GM23338 (cell line): ENCODE measurements around the gene TMEM74B. TPM values are rescaled to one million over a fixed set of nuclear protein-coding genes. Genes with fewer than 3 reads are reported as not detected.
"Not testable (repeated sequence)": the region's sequence is repeated elsewhere in the genome, so short reads cannot be mapped to it uniquely, and the experiment has no call there.

Experiments
- ATAC-seq: fragments of 200-7000 bp; cut with Tn5 transposase; 3 replicates; pipeline ENCODE4 v1.9.1; 2020
- DNase-seq: peaks from one replicate; pipeline ENCODE4 v3.0.0-alpha.2; 2015; ENCODE audit warnings: low spot score
- H2AFZ ChIP-seq: fragments of 200-600 bp; sonication (generic); 2 replicates; pipeline ENCODE4 v1.8.0; 2016; ENCODE audit warnings: antibody characterized with exemption, mild to moderate bottlenecking, moderate library complexity
- H3F3A ChIP-seq: fragments of 200-600 bp; sonication (generic); replicated peaks from 2 replicates; pipeline ENCODE4 v1.8.0; 2017; ENCODE audit warnings: antibody characterized with exemption, mixed run types, low read depth
- H3K27ac ChIP-seq: fragments of 200-600 bp; sonication (generic); 2 replicates; pipeline ENCODE4 v1.6.1; 2016; ENCODE audit warnings: low read depth
- H3K27me3 ChIP-seq: fragments of 200-600 bp; sonication (generic); 2 replicates; pipeline ENCODE4 v1.8.0; 2016; ENCODE audit warnings: mild to moderate bottlenecking, mixed run types, moderate library complexity; ENCODE audit not compliant: insufficient read depth
- H3K36me3 ChIP-seq: fragments of 200-600 bp; sonication (generic); 2 replicates; pipeline ENCODE4 v1.8.0; 2016; ENCODE audit warnings: mild to moderate bottlenecking; ENCODE audit not compliant: insufficient read depth
- H3K4me1 ChIP-seq: fragments of 200-600 bp; sonication (generic); 2 replicates; pipeline ENCODE4 v1.8.0; 2016; ENCODE audit warnings: mild to moderate bottlenecking, moderate library complexity; ENCODE audit not compliant: insufficient read depth
- H3K4me2 ChIP-seq: fragments of 200-600 bp; sonication (generic); 2 replicates; pipeline ENCODE4 v1.7.1; 2017; ENCODE audit warnings: mixed run types
- H3K4me3 ChIP-seq: fragments of 200-600 bp; sonication (generic); 2 replicates; pipeline ENCODE4 v1.6.1; 2016; ENCODE audit warnings: mixed run types
- H3K79me2 ChIP-seq: fragments of 200-600 bp; sonication (generic); replicated peaks from 2 replicates; pipeline ENCODE4 v1.8.0; 2017; ENCODE audit warnings: mild to moderate bottlenecking; ENCODE audit not compliant: insufficient read depth
- H3K9me2 ChIP-seq: fragments of 200-600 bp; sonication (generic); 2 replicates; pipeline ENCODE4 v1.8.0; 2017; ENCODE audit not compliant: insufficient read depth
- H4K20me1 ChIP-seq: fragments of 200-600 bp; sonication (generic); replicated peaks from 2 replicates; pipeline ENCODE4 v1.8.0; 2017; ENCODE audit warnings: mild to moderate bottlenecking; ENCODE audit not compliant: insufficient read depth
- H3K27ac Mint-ChIP-seq: 2 replicates; pipeline ENCODE4 v1.8.0; 2020; ENCODE audit warnings: inconsistent platforms, mild to moderate bottlenecking, moderate library complexity, mixed read lengths
- H3K27me3 Mint-ChIP-seq: 3 replicates; pipeline ENCODE4 v1.8.0; 2022; ENCODE audit warnings: low read depth, mild to moderate bottlenecking, moderate library complexity, mixed read lengths, inconsistent platforms; ENCODE audit not compliant: insufficient read depth, poor library complexity
- H3K36me3 Mint-ChIP-seq: 3 replicates; pipeline ENCODE4 v1.8.0; 2021; ENCODE audit warnings: low read depth, mild to moderate bottlenecking, inconsistent platforms, moderate library complexity, mixed read lengths
- H3K4me1 Mint-ChIP-seq: 3 replicates; pipeline ENCODE4 v1.8.0; 2020; ENCODE audit warnings: mild to moderate bottlenecking, inconsistent platforms, mixed read lengths
- H3K4me3 Mint-ChIP-seq: 3 replicates; pipeline ENCODE4 v1.8.0; 2021; ENCODE audit warnings: moderate library complexity, mild to moderate bottlenecking, inconsistent platforms, mixed read lengths
- H3K9me3 Mint-ChIP-seq: 3 replicates; pipeline ENCODE4 v1.8.0; 2020; ENCODE audit warnings: moderate library complexity, mild to moderate bottlenecking, inconsistent platforms, mixed read lengths
- JUNB ChIP-seq: IDR thresholded peaks from one replicate; pipeline ENCODE4 v1.6.1; 2016; ENCODE audit warnings: antibody characterized with exemption; ENCODE audit not compliant: unreplicated experiment
- NANOG ChIP-seq: IDR thresholded peaks from 2 replicates; pipeline ENCODE4 v1.6.1; 2016; ENCODE audit warnings: antibody characterized with exemption, borderline replicate concordance
- polyA plus RNA-seq: library from polyadenylated mRNA; unstranded; fragments of >200 nt; fragmentation: Nextera tagmentation; extraction: Ambion mirVana; gene quantifications from 2 replicates; pipeline ENCODE4 v1.2.1, GENCODE V29; 2016
- total RNA-seq: library from RNA; depleted of rRNA; stranded (reverse); fragments of >200 nt; shearing (Covaris generic); gene quantifications from 2 replicates; pipeline ENCODE4 v1.2.3, GENCODE V29; 2014
- TF ChIP-seq, protein P1 (sequence below): fragments of 250-450 bp; sonication (Bioruptor Pico); IDR thresholded peaks from 2 replicates; pipeline ENCODE4 v1.5.0; 2020; ENCODE audit warnings: mild to moderate bottlenecking, moderate library complexity
- TF ChIP-seq, protein P2 (sequence below): IDR thresholded peaks from 2 replicates; pipeline ENCODE4 v1.6.1; 2016; ENCODE audit warnings: antibody characterized with exemption

The TMEM74B gene
- total and polyA plus RNA-seq, 2 experiments from 2014 or later: 1.0 to 4.8 TPM

DNA sequence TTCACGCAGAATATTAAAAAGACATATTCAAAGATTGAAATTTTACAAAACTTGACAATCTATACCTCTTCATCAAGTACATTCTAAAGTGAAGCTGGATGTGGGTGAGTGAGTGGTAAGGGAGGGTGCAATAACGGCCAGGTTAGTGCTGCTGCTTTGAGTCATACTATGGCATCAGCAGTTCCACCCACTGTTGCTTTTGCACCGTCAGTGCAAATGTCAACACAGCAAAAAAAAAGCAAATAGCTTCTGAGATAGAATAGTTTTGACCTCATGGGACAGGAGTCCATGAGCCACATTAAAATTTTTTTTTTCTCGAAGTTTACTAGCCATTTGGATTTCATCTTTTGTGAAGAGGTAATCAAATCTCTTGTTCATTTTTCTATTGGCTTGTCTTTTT lies 34.6 kb downstream of the TMEM74B start (continued):
- TF ChIP-seq, protein P1, sequence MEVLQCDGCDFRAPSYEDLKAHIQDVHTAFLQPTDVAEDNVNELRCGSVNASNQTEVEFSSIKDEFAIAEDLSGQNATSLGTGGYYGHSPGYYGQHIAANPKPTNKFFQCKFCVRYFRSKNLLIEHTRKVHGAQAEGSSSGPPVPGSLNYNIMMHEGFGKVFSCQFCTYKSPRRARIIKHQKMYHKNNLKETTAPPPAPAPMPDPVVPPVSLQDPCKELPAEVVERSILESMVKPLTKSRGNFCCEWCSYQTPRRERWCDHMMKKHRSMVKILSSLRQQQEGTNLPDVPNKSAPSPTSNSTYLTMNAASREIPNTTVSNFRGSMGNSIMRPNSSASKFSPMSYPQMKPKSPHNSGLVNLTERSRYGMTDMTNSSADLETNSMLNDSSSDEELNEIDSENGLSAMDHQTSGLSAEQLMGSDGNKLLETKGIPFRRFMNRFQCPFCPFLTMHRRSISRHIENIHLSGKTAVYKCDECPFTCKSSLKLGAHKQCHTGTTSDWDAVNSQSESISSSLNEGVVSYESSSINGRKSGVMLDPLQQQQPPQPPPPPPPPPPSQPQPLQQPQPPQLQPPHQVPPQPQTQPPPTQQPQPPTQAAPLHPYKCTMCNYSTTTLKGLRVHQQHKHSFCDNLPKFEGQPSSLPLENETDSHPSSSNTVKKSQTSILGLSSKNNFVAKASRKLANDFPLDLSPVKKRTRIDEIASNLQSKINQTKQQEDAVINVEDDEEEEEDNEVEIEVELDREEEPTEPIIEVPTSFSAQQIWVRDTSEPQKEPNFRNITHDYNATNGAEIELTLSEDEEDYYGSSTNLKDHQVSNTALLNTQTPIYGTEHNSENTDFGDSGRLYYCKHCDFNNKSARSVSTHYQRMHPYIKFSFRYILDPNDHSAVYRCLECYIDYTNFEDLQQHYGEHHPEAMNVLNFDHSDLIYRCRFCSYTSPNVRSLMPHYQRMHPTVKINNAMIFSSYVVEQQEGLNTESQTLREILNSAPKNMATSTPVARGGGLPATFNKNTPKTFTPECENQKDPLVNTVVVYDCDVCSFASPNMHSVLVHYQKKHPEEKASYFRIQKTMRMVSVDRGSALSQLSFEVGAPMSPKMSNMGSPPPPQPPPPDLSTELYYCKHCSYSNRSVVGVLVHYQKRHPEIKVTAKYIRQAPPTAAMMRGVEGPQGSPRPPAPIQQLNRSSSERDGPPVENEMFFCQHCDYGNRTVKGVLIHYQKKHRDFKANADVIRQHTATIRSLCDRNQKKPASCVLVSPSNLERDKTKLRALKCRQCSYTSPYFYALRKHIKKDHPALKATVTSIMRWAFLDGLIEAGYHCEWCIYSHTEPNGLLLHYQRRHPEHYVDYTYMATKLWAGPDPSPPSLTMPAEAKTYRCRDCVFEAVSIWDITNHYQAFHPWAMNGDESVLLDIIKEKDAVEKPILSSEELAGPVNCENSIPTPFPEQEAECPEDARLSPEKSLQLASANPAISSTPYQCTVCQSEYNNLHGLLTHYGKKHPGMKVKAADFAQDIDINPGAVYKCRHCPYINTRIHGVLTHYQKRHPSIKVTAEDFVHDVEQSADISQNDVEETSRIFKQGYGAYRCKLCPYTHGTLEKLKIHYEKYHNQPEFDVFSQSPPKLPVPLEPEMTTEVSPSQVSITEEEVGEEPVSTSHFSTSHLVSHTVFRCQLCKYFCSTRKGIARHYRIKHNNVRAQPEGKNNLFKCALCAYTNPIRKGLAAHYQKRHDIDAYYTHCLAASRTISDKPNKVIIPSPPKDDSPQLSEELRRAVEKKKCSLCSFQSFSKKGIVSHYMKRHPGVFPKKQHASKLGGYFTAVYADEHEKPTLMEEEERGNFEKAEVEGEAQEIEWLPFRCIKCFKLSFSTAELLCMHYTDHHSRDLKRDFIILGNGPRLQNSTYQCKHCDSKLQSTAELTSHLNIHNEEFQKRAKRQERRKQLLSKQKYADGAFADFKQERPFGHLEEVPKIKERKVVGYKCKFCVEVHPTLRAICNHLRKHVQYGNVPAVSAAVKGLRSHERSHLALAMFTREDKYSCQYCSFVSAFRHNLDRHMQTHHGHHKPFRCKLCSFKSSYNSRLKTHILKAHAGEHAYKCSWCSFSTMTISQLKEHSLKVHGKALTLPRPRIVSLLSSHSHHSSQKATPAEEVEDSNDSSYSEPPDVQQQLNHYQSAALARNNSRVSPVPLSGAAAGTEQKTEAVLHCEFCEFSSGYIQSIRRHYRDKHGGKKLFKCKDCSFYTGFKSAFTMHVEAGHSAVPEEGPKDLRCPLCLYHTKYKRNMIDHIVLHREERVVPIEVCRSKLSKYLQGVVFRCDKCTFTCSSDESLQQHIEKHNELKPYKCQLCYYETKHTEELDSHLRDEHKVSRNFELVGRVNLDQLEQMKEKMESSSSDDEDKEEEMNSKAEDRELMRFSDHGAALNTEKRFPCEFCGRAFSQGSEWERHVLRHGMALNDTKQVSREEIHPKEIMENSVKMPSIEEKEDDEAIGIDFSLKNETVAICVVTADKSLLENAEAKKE (CRISPR knock-in tag): no peak

DNA sequence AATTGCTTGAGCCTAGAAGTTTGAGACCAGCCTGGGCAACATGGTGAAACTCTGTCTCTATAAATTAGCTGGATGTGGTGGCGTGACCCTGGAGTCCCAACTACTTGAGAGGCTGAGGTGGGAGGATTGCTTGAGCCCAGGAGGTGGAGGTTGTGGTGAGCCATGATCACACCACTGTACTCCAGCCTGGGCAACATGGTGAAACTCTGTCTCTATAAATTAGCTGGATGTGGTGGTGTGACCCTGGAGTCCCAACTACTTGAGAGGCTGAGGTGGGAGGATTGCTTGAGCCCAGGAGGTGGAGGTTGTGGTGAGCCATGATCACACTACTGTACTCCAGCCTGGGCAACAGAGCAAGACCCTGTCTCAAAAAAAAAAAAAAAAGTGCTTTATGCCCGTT lies 35.0 kb downstream of the TMEM74B start:
- H2AFZ ChIP-seq, H3K36me3 ChIP-seq, H3K27me3 ChIP-seq, ATAC-seq, H3K4me3 Mint-ChIP-seq, H3K27ac Mint-ChIP-seq, H4K20me1 ChIP-seq, H3K4me1 ChIP-seq, H3K36me3 Mint-ChIP-seq, H3K4me1 Mint-ChIP-seq, DNase-seq, H3K9me2 ChIP-seq, H3F3A ChIP-seq, H3K27ac ChIP-seq, H3K9me3 Mint-ChIP-seq, H3K27me3 Mint-ChIP-seq, H3K4me2 ChIP-seq, H3K4me3 ChIP-seq, H3K79me2 ChIP-seq: not testable (repeated sequence)

DNA sequence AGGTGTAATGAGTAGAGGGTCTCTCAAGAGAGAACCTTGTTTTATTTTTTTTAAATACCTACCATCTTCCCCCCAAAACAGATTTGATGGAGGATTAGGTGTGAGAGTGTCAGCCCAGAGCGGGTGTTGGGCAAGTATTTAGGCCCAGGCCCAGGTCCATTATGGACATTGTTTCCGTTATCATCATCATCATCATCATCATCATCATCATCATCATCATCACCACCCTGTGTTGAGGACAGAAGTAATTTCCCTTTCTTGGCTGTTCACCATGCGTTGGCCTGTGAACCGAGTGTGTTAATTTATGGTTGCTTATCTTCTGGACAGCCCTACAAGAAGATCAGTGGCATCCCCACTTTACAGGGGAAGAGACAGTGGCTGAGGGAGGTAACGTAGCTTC lies 37.8 kb downstream of the TMEM74B start:
- Mint-ChIP-seq H3K4me3 (no peak overlapping the region), H3K36me3 (peaks cover 6% of the 10 kb centered on the region; the same call in 2 of the 3 replicates), H3K27ac (no peak overlapping the region), H3K4me1 (no peaks in the 10 kb centered on the region), H3K9me3 (no peaks in the 10 kb centered on the region), H3K27me3 (peaks cover 1% of the 10 kb centered on the region)
- H3K27ac ChIP-seq: no peak overlapping the region
- DNase-seq (no peak), ATAC-seq (no peak)
- H3K4me1 ChIP-seq: no peaks in the 10 kb centered on the region
- H4K20me1 ChIP-seq: peaks cover 9% of the 10 kb centered on the region; the same call in 1 of the 2 replicates
- H3K4me2 ChIP-seq: no peak overlapping the region
- no peaks in the 10 kb centered on the region for H3F3A ChIP-seq
- H3K36me3 ChIP-seq: no peaks in the 10 kb centered on the region
- no peak overlapping the region for H2AFZ ChIP-seq
- no peaks in the 10 kb centered on the region for H3K27me3 ChIP-seq
- no peak overlapping the region for H3K4me3 ChIP-seq
- H3K79me2 ChIP-seq: no peaks in the 10 kb centered on the region
- no peaks in the 10 kb centered on the region for H3K9me2 ChIP-seq
- TF ChIP-seq, protein P2, sequence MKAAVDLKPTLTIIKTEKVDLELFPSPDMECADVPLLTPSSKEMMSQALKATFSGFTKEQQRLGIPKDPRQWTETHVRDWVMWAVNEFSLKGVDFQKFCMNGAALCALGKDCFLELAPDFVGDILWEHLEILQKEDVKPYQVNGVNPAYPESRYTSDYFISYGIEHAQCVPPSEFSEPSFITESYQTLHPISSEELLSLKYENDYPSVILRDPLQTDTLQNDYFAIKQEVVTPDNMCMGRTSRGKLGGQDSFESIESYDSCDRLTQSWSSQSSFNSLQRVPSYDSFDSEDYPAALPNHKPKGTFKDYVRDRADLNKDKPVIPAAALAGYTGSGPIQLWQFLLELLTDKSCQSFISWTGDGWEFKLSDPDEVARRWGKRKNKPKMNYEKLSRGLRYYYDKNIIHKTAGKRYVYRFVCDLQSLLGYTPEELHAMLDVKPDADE: no peak
- TF ChIP-seq NANOG: no peak
- TF ChIP-seq, protein P1 (CRISPR knock-in tag): no peak
- no peak for TF ChIP-seq JUNB
